WERI-Rb-1 (cell line): ENCODE measurements around the gene SLC35G6.

ENCODE experiments used
- DNase-seq: peaks from one replicate; pipeline ENCODE4 v3.0.0-alpha.2; 2020
- H3K27ac ChIP-seq: fragments of 250-450 bp; sonication (Bioruptor Pico); 2 replicates; pipeline ENCODE4 v1.5.1; 2020; ENCODE audit warnings: mild to moderate bottlenecking, moderate library complexity
- H3K27me3 ChIP-seq: fragments of 250-450 bp; sonication (Bioruptor Pico); 2 replicates; pipeline ENCODE4 v1.5.1; 2021; ENCODE audit warnings: mild to moderate bottlenecking, low read depth, moderate library complexity; ENCODE audit not compliant: insufficient read depth, severe bottlenecking
- H3K36me3 ChIP-seq: fragments of 250-450 bp; sonication (Bioruptor Pico); 2 replicates; pipeline ENCODE4 v1.5.1; 2020; ENCODE audit warnings: mild to moderate bottlenecking, moderate library complexity
- H3K4me3 ChIP-seq: 2 replicates; pipeline ENCODE4 v1.5.1; 2011; ENCODE audit warnings: low read depth, mild to moderate bottlenecking, control low read depth, low read length
- H3K9me3 ChIP-seq: fragments of 250-450 bp; sonication (Bioruptor Pico); 2 replicates; pipeline ENCODE4 v1.5.1; 2021; ENCODE audit warnings: mild to moderate bottlenecking, moderate library complexity; ENCODE audit not compliant: severe bottlenecking
- CTCF ChIP-seq: IDR thresholded peaks from 2 replicates; pipeline ENCODE4 v1.5.1; 2011; ENCODE audit warnings: low read depth, mild to moderate bottlenecking, control low read depth, inconsistent platforms, low read length

Gene SLC35G6

GRCh38 chr17:7486181-7486580 is 4.9 kb downstream of the SLC35G6 start:
- H3K4me3 ChIP-seq, result no peak overlapping the region
- H3K27ac ChIP-seq, result no peak overlapping the region
- H3K36me3 ChIP-seq, result peaks cover 43% of the 10 kb centered on the region
- H3K9me3 ChIP-seq, result no peaks in the 10 kb centered on the region
- no peak for DNase-seq
- no peak for TF ChIP-seq CTCF
- H3K27me3 ChIP-seq, result no peaks in the 10 kb centered on the region

GRCh38 chr17:7490144-7490543 is 8.9 kb downstream of the SLC35G6 start:
- TF ChIP-seq CTCF, result no peak
- no peak for DNase-seq
- H3K27me3 ChIP-seq, result no peaks in the 10 kb centered on the region
- no peak overlapping the region for H3K4me3 ChIP-seq
- peaks cover 62% of the 10 kb centered on the region for H3K36me3 ChIP-seq
- no peak overlapping the region; the same call in 1 of the 2 replicates for H3K27ac ChIP-seq
- no peaks in the 10 kb centered on the region for H3K9me3 ChIP-seq

GRCh38 chr17:7491583-7491982 is 10.3 kb downstream of the SLC35G6 start:
- Histone ChIP-seq H3K4me3 (no peak overlapping the region), H3K36me3 (peaks cover 67% of the 10 kb centered on the region), H3K27me3 (no peaks in the 10 kb centered on the region), H3K9me3 (no peaks in the 10 kb centered on the region), H3K27ac (no peak overlapping the region)
- no peak for TF ChIP-seq CTCF
- no peak for DNase-seq

- no peak overlapping the region for H3K27ac ChIP-seq
- H3K36me3 ChIP-seq, result peaks cover 75% of the 10 kb centered on the region
- no peaks in the 10 kb centered on the region for H3K27me3 ChIP-seq
- no peaks in the 10 kb centered on the region for H3K9me3 ChIP-seq
- no peak overlapping the region for H3K4me3 ChIP-seq
- no peak for TF ChIP-seq CTCF
- DNase-seq, result no peak
These were observed 12.7 kb downstream of the SLC35G6 start for GRCh38 chr17:7493941-7494340.

- no peak for TF ChIP-seq CTCF
- Histone ChIP-seq H3K36me3 (peaks cover 79% of the 10 kb centered on the region), H3K27me3 (no peaks in the 10 kb centered on the region), H3K27ac (no peak overlapping the region), H3K9me3 (no peaks in the 10 kb centered on the region), H3K4me3 (no peak overlapping the region)
- DNase-seq, result no peak
These were observed 14.7 kb downstream of the SLC35G6 start for GRCh38 chr17:7495906-7496434.
